ENCODE measurements around the gene CCDC201.

Gene CCDC201

GRCh38 chr7:45910855-45911254 lies 38.0 kb upstream of the CCDC201 start:
- no peak for DNase-seq (ENCODE audit: low read depth)
- H3K4me3 ChIP-seq (ENCODE audit: low read length), result no peak overlapping the region
- no peak for TF ChIP-seq CTCF (conservative IDR thresholded peaks at IDR 0.05; ENCODE audit: low read length)

DNA sequence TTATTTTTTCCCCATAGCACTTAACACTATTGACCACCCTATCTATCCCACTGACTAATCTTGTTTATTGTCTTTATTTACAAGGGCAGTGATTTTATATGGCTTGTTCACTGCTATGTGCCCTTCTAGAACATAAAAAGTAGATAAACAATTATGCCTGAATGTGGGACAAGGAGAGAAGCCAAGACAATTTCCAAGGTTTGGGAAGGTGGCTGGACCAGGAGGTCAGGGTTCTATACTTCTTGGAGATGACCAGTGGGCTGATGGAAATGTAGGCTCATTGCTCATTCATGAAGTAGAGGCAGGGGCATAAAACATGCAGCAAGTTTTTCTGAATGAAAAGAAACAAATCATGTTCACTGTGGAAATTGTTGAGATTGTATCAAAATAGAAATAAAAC lies 36.7 kb upstream of the CCDC201 start:
- TF ChIP-seq CTCF (conservative IDR thresholded peaks at IDR 0.05; ENCODE audit: low read length), result no peak
- DNase-seq (ENCODE audit: low read depth), result no peak
- no peak overlapping the region for H3K4me3 ChIP-seq (ENCODE audit: low read length)

DNA sequence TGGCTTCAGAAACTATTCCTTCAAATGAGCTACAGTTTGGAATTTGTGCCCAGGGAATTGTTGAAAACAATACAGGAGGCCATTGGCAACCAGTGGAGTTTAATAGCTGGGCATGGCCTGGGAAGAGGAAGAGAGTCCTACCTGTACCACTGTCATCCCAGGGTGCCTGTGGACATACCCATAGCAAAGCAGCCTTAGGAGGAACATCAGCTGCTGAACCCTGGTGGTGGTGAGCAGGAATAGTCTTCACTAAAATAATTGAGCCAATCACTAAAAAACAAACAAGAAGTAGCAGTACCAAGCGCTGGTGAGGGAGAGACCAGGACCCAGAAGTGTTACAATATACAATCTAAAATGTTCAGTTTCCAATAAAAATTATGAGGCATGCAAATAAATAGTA lies 29.9 kb upstream of the CCDC201 start:
- TF ChIP-seq CTCF (conservative IDR thresholded peaks at IDR 0.05; ENCODE audit: low read length), result peak; percentile 9; the same call in 1 of the 2 replicates
- no peak for DNase-seq (ENCODE audit: low read depth)
- H3K4me3 ChIP-seq (ENCODE audit: low read length), result no peak overlapping the region

- DNase-seq (ENCODE audit: low read depth), result no peak
- no peak overlapping the region for H3K4me3 ChIP-seq (ENCODE audit: low read length)
- TF ChIP-seq CTCF (conservative IDR thresholded peaks at IDR 0.05; ENCODE audit: low read length), result no peak
These were observed 28.7 kb upstream of the CCDC201 start for GRCh38 chr7:45901566-45901965.

GRCh38 chr7:45898222-45898621 lies 25.3 kb upstream of the CCDC201 start:
- peak; percentile 70 for DNase-seq (ENCODE audit: low read depth)
- no peak for TF ChIP-seq CTCF (conservative IDR thresholded peaks at IDR 0.05; ENCODE audit: low read length)
- H3K4me3 ChIP-seq (ENCODE audit: low read length), result no peak overlapping the region

GRCh38 chr7:45897042-45897690 lies 24.3 kb upstream of the CCDC201 start:
- peak; percentile 90 for DNase-seq (ENCODE audit: low read depth)
- no peak for TF ChIP-seq CTCF (conservative IDR thresholded peaks at IDR 0.05; ENCODE audit: low read length)
- no peak overlapping the region for H3K4me3 ChIP-seq (ENCODE audit: low read length)

- H3K4me3 ChIP-seq (ENCODE audit: low read length), result no peak overlapping the region
- no peak for TF ChIP-seq CTCF (conservative IDR thresholded peaks at IDR 0.05; ENCODE audit: low read length)
- no peak for DNase-seq (ENCODE audit: low read depth)
These were observed 21.8 kb upstream of the CCDC201 start for GRCh38 chr7:45894665-45895062.
